A549 (cell line): Measurements from ENCODE around the gene KRTAP10-7. TPM values are rescaled to one million over a fixed set of nuclear protein-coding genes. Genes with fewer than 3 reads are reported as not detected.

ENCODE experiments used
- ATAC-seq, 2 experiments: fragments of 200-7000 bp in 1 of 2; fragments of >200 bp in 1 of 2; cut with Nextera tagmentation in 1 of 2; cut with Tn5 transposase in 1 of 2; 3 replicates each; pipeline versions ENCODE4 v1.8.0 to v1.9.1; 2018 to 2020; ENCODE audit warnings: mild to moderate bottlenecking in 1 of 2, moderate library complexity in 1 of 2
- CTCF ChIA-PET: fragments of 300-600 bp; sonication (Branson Sonifier 250); formaldehyde crosslinking; extraction: SDS; loops from one replicate; lab custom pipeline; 2021; ENCODE audit warnings: antibody characterized with exemption, inconsistent platforms; lab: Yijun Ruan, JAX
- POLR2A ChIA-PET: fragments of 350-600 bp; formaldehyde crosslinking; extraction: SDS; loops from one replicate; lab custom pipeline; 2021; ENCODE audit warnings: antibody characterized with exemption, inconsistent platforms; lab: Yijun Ruan, JAX
- DNase-seq, 2 experiments: peaks; one replicate each; pipeline versions ENCODE4 v3.0.0 to v3.0.0-alpha.2; 2011 to 2016; ENCODE audit warnings: low read depth in 1 of 2, low spot score in 1 of 2
- FAIRE-seq: peaks from 2 replicates; lab custom pipeline; 2011; peaks lifted over from hg19 to GRCh38; lab: Jason Lieb, UNC
- H3K27ac ChIP-seq, 2 experiments: fragments of >200 bp; sonication (Bioruptor Twin); formaldehyde crosslinking; 3 replicates each; pipeline ENCODE4 v1.5.1; 2016 to 2017
- H3K4me1 ChIP-seq: fragments of >200 bp; sonication (Bioruptor Twin); formaldehyde crosslinking; 3 replicates; pipeline ENCODE4 v1.6.1; 2016
- H3K4me2 ChIP-seq: fragments of >200 bp; sonication (Bioruptor Twin); formaldehyde crosslinking; 3 replicates; pipeline ENCODE4 v1.6.1; 2016
- H3K4me3 ChIP-seq: fragments of >200 bp; sonication (Bioruptor Twin); formaldehyde crosslinking; 3 replicates; pipeline ENCODE4 v1.5.1; 2016
- H3K9me3 ChIP-seq: fragments of >200 bp; sonication (Bioruptor Twin); formaldehyde crosslinking; 3 replicates; pipeline ENCODE4 v1.6.1; 2016
- CBX2 ChIP-seq: fragments of 200-600 bp; sonication (generic); IDR thresholded peaks from 2 replicates; pipeline ENCODE4 v1.6.1; 2016; ENCODE audit warnings: low read depth, mild to moderate bottlenecking, borderline replicate concordance
- CHD2 ChIP-seq: fragments of 150-350 bp; IDR thresholded peaks from 2 replicates; pipeline ENCODE4 v1.6.1; 2014; ENCODE audit warnings: low read length; ENCODE audit not compliant: partially characterized antibody
- EHF ChIP-seq: fragments of 250-450 bp; sonication (Bioruptor Pico); IDR thresholded peaks from 2 replicates; pipeline ENCODE4 v1.5.0; 2020; ENCODE audit warnings: mild to moderate bottlenecking
- ELK1 ChIP-seq: fragments of 150-350 bp; IDR thresholded peaks from 2 replicates; pipeline ENCODE4 v1.6.1; 2014; ENCODE audit warnings: low read depth, mild to moderate bottlenecking, low read length
- EP300 ChIP-seq, 2 experiments: fragments of >200 bp; sonication (Bioruptor Twin); formaldehyde crosslinking; IDR thresholded peaks; 2 replicates in 1 of 2; 3 replicates in 1 of 2; pipeline ENCODE4 v1.6.1; 2016 to 2017
- GATA3 ChIP-seq: IDR thresholded peaks from 2 replicates; pipeline ENCODE4 v1.6.1; 2012; ENCODE audit warnings: borderline replicate concordance
- HDAC2 ChIP-seq: fragments of 200-600 bp; sonication (generic); IDR thresholded peaks from 2 replicates; pipeline ENCODE4 v1.6.1; 2016
- HEYL ChIP-seq: fragments of 250-450 bp; sonication (Bioruptor Pico); IDR thresholded peaks from 2 replicates; pipeline ENCODE4 v1.8.0; 2021; ENCODE audit warnings: mild to moderate bottlenecking, moderate library complexity
- HOXB13 ChIP-seq: fragments of 250-450 bp; sonication (Bioruptor Pico); IDR thresholded peaks from 2 replicates; pipeline ENCODE4 v1.5.0; 2020; ENCODE audit warnings: low read depth, mild to moderate bottlenecking, moderate library complexity
- HOXB5 ChIP-seq: fragments of 250-450 bp; sonication (Bioruptor Pico); IDR thresholded peaks from 2 replicates; pipeline ENCODE4 v1.5.0; 2020; ENCODE audit warnings: mild to moderate bottlenecking, moderate library complexity
- JUNB ChIP-seq: fragments of >200 bp; sonication (Bioruptor Twin); formaldehyde crosslinking; IDR thresholded peaks from 2 replicates; pipeline ENCODE4 v1.6.1; 2016
- KDM1A ChIP-seq: fragments of 200-600 bp; sonication (generic); IDR thresholded peaks from 2 replicates; pipeline ENCODE4 v1.6.1; 2016; ENCODE audit warnings: low read depth, mild to moderate bottlenecking
- MYC ChIP-seq: IDR thresholded peaks from 2 replicates; pipeline ENCODE4 v1.6.1; 2012; ENCODE audit warnings: mild to moderate bottlenecking, inconsistent platforms, low read length, improper control_type of control experiment, borderline replicate concordance
- NFE2L2 ChIP-seq: fragments of 150-350 bp; conservative IDR thresholded peaks from 2 replicates; pipeline ENCODE4 v1.6.1; 2014; ENCODE audit warnings: low read length
- NPAS2 ChIP-seq: fragments of 250-450 bp; sonication (Bioruptor Pico); IDR thresholded peaks from 2 replicates; pipeline ENCODE4 v1.8.0; 2022; ENCODE audit warnings: mild to moderate bottlenecking, moderate library complexity, borderline replicate concordance
- PHF8 ChIP-seq: fragments of 200-600 bp; sonication (generic); IDR thresholded peaks from 2 replicates; pipeline ENCODE4 v1.6.1; 2016; ENCODE audit warnings: low read depth, mild to moderate bottlenecking, antibody characterized with exemption, moderate library complexity, borderline replicate concordance
- POLR2AphosphoS2 ChIP-seq: conservative IDR thresholded peaks from 2 replicates; pipeline ENCODE4 v1.6.1; 2012; ENCODE audit warnings: low read length, improper control_type of control experiment, inconsistent platforms
- RARB ChIP-seq: fragments of 250-450 bp; sonication (Bioruptor Pico); IDR thresholded peaks from 2 replicates; pipeline ENCODE4 v1.8.0; 2021; ENCODE audit warnings: mild to moderate bottlenecking, moderate library complexity
- RFX5 ChIP-seq: fragments of 450-650 bp; IDR thresholded peaks from 2 replicates; pipeline ENCODE4 v1.7.1; 2014; ENCODE audit warnings: antibody characterized with exemption, mild to moderate bottlenecking, moderate library complexity
- RNF2 ChIP-seq: fragments of 200-600 bp; sonication (generic); IDR thresholded peaks from 2 replicates; pipeline ENCODE4 v1.6.1; 2016; ENCODE audit warnings: low read depth, mild to moderate bottlenecking, antibody characterized with exemption, moderate library complexity, borderline replicate concordance
- SREBF2 ChIP-seq: fragments of 450-650 bp; IDR thresholded peaks from 2 replicates; pipeline ENCODE4 v1.6.1; 2014; ENCODE audit warnings: mild to moderate bottlenecking, moderate library complexity
- TP53 ChIP-seq: fragments of 250-450 bp; sonication (Bioruptor Pico); IDR thresholded peaks from 2 replicates; pipeline ENCODE4 v1.5.0; 2021; ENCODE audit warnings: mild to moderate bottlenecking, moderate library complexity
- ZFP36 ChIP-seq: fragments of 450-650 bp; IDR thresholded peaks from 2 replicates; pipeline ENCODE4 v1.6.1; 2014; ENCODE audit warnings: borderline replicate concordance; ENCODE audit not compliant: partially characterized antibody
- WGBS: methylation state at CpG from one replicate; pipeline ENCODE4 v1.1.6; 2017; ENCODE audit errors: missing lambda C conversion rate; 5-methylcytosine and 5-hydroxymethylcytosine counted together
- polyA plus RNA-seq, 4 experiments: library from polyadenylated mRNA; depleted of rRNA in 3 of 4; stranded (reverse); fragments of >200 nt; fragmentation: RNase III in 1 of 4; extraction: RNeasy Plus Mini Kit Qiagen cat#74134 plus additional on column Dnase treatment in 1 of 4; gene quantifications; 2 replicates in 3 of 4; 3 replicates in 1 of 4; pipeline ENCODE4 v1.2.3, GENCODE V29; 2011 to 2017
- TF ChIP-seq, protein P1 (sequence below): fragments of 250-450 bp; sonication (Bioruptor Pico); IDR thresholded peaks from 2 replicates; pipeline ENCODE4 v1.5.0; 2021; ENCODE audit warnings: mild to moderate bottlenecking, moderate library complexity, borderline replicate concordance

KRTAP10-7 gene
- polyA plus RNA-seq, 2 of the 4 experiments (the other 2 are of a cell fraction): not detected

GRCh38 chr21:44616591-44616926 is 16.2 kb downstream of the KRTAP10-7 start:
- H3K27ac ChIP-seq: no peak overlapping the region
- WGBS: 7% methylated on average over 3 of the region's 16 CpGs
- H3K9me3 ChIP-seq: 0 out of 3 replicates have a peak, but pooled peaks cover 2% of the 10 kb centered on the region
- no peak for FAIRE-seq
- no peak overlapping the region for H3K4me3 ChIP-seq
- ATAC-seq: no peak
- ChIA-PET POLR2A (no interaction called here), CTCF (no interaction called here)
- no peak for TF ChIP-seq SREBF2
- TF ChIP-seq, protein P1, sequence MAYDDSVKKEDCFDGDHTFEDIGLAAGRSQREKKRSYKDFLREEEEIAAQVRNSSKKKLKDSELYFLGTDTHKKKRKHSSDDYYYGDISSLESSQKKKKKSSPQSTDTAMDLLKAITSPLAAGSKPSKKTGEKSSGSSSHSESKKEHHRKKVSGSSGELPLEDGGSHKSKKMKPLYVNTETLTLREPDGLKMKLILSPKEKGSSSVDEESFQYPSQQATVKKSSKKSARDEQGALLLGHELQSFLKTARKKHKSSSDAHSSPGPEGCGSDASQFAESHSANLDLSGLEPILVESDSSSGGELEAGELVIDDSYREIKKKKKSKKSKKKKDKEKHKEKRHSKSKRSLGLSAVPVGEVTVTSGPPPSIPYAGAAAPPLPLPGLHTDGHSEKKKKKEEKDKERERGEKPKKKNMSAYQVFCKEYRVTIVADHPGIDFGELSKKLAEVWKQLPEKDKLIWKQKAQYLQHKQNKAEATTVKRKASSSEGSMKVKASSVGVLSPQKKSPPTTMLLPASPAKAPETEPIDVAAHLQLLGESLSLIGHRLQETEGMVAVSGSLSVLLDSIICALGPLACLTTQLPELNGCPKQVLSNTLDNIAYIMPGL (CRISPR knock-in tag): no peak
- no peak for TF ChIP-seq EP300 (IDR thresholded peaks at IDR 0.05)
- TF ChIP-seq EHF (CRISPR knock-in tag): no peak
- no peak for TF ChIP-seq ZFP36
- TF ChIP-seq CBX2: no peak
- no peak for TF ChIP-seq POLR2AphosphoS2
- no peak for TF ChIP-seq ELK1
- TF ChIP-seq MYC: no peak
- H3K4me2 ChIP-seq: no peak overlapping the region
- DNase-seq: no peak
- no peaks in the 10 kb centered on the region for H3K4me1 ChIP-seq

DNA sequence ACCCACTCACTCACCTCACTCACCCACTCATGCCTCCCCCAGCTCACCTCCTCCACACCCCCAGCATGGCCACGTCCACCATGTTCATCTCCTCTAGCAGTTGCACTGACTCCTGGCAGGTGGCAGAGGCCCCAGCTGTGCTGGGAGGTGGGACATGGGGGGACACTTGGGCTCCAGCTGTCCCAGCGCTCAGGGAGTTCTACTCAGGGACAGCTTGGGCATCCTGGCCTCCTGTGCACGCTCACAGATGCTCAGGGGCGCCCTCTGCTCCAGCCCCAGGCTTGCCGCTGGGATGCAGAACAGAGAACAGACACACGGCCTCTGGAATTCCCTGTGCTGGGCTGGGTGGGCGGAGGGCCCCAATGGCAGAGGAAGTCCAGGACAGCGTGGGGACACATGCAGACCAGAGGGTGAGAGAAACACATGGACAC is 16.7 kb downstream of the KRTAP10-7 start:
- Histone ChIP-seq H3K4me1 (no peaks in the 10 kb centered on the region), H3K4me3 (no peak overlapping the region), H3K9me3 (no peaks in the 10 kb centered on the region), H3K27ac (no peak overlapping the region), H3K4me2 (no peak overlapping the region)
- no peak for FAIRE-seq
- POLR2A ChIA-PET: no interaction called here
- DNase-seq: no peak
- CTCF ChIA-PET: no interaction called here
- ATAC-seq: no peak
- 0% methylated on average over 2 of the region's 8 CpGs for WGBS
- TF ChIP-seq, protein P1 (CRISPR knock-in tag): no peak
- no peak for TF ChIP-seq PHF8
- TF ChIP-seq, all 56 proteins: peak for 0

GRCh38 chr21:44618504-44618903 is 18.1 kb downstream of the KRTAP10-7 start:
- 18% methylated on average over 4 of the region's 4 CpGs for WGBS
- ChIA-PET POLR2A (no interaction called here), CTCF (interaction anchor here (0.6 kb wide), 1 partner anchor 1286 kb away, joined by 3 read pairs; no protein-coding TSS in a partner anchor)
- no peak for TF ChIP-seq NFE2L2
- no peak for TF ChIP-seq GATA3
- TF ChIP-seq HOXB5: no peak
- no peak for TF ChIP-seq POLR2AphosphoS2
- TF ChIP-seq HEYL: no peak
- no peak for TF ChIP-seq NPAS2
- TF ChIP-seq KDM1A: no peak
- no peak for TF ChIP-seq HDAC2
- TF ChIP-seq JUNB: no peak
- no peak for TF ChIP-seq TP53
- no peak for TF ChIP-seq RNF2
- no peak for TF ChIP-seq RARB (CRISPR knock-in tag)
- no peak for TF ChIP-seq HOXB13 (CRISPR knock-in tag)
- no peak for TF ChIP-seq CHD2
- TF ChIP-seq MYC: no peak
- no peak for TF ChIP-seq RFX5
- DNase-seq (peak in 1 of 2 experiments; percentile 14), ATAC-seq (0 out of 6 replicates have a peak, but pooled peaks of 1 of the 2 experiments have one; percentile 34), FAIRE-seq (no peak)
- H3K9me3 ChIP-seq: peaks cover 10% of the 10 kb centered on the region; the same call in 1 of the 3 replicates
- no peaks in the 10 kb centered on the region for H3K4me1 ChIP-seq
- H3K27ac ChIP-seq: no peak overlapping the region
- no peak overlapping the region for H3K4me2 ChIP-seq
- H3K4me3 ChIP-seq: no peak overlapping the region
